IMR-90 (cell line): ENCODE results near the gene RWDD1. TPM values are rescaled to one million over a fixed set of nuclear protein-coding genes. Genes with fewer than 3 reads are reported as not detected.

Experiments
- ATAC-seq: fragments of 200-7000 bp; cut with Tn5 transposase; 2 replicates; pipeline ENCODE4 v1.9.1; 2020; ENCODE audit warnings: low read depth, mild to moderate bottlenecking, moderate library complexity
- BruUV-seq: library from RNA; stranded (reverse); fragments of 400-500 nt; replicated peaks from 2 replicates; lab custom pipeline; 2021; lab: Mats Ljungman, UMichigan
- CTCF ChIA-PET: fragments of 300-600 bp; formaldehyde crosslinking; extraction: SDS; loops from one replicate; lab custom pipeline; 2021; ENCODE audit warnings: antibody characterized with exemption; lab: Yijun Ruan, JAX
- POLR2A ChIA-PET: fragments of 300-600 bp; sonication (Branson Sonifier 250); formaldehyde crosslinking; loops from one replicate; lab custom pipeline; 2022; ENCODE audit warnings: antibody characterized with exemption; ENCODE audit not compliant: unreplicated experiment; lab: Charles Lee
- DNase-seq: peaks from one replicate; pipeline ENCODE4 v3.0.0; 2013
- H2AFZ ChIP-seq: replicated peaks from 2 replicates; pipeline ENCODE3; 2013; ENCODE audit warnings: low read length, mild to moderate bottlenecking; ENCODE audit not compliant: poor library complexity
- H2AK5ac ChIP-seq: 2 replicates; pipeline ENCODE4 v1.6.1; 2013; ENCODE audit warnings: low read depth, low read length, inconsistent platforms
- H2AK9ac ChIP-seq: replicated peaks from 2 replicates; pipeline ENCODE3; 2013; ENCODE audit warnings: mild to moderate bottlenecking, low read depth, low read length, moderate library complexity; ENCODE audit not compliant: poor library complexity
- H2BK120ac ChIP-seq: 2 replicates; pipeline ENCODE4 v1.6.1; 2013; ENCODE audit warnings: low read depth, low read length, inconsistent platforms
- H2BK15ac ChIP-seq: 3 replicates; pipeline ENCODE4 v1.6.1; 2013; ENCODE audit warnings: low read depth, low read length, inconsistent platforms
- H2BK20ac ChIP-seq: 2 replicates; pipeline ENCODE4 v1.6.1; 2013; ENCODE audit warnings: low read depth, mild to moderate bottlenecking, inconsistent platforms, low read length, moderate library complexity
- H2BK5ac ChIP-seq: 2 replicates; pipeline ENCODE4 v1.6.1; 2013; ENCODE audit warnings: mild to moderate bottlenecking, low read depth, low read length, inconsistent platforms; ENCODE audit not compliant: poor library complexity, severe bottlenecking
- H3K14ac ChIP-seq: replicated peaks from 2 replicates; pipeline ENCODE4 v1.6.1; 2013; ENCODE audit warnings: low read depth, low read length, inconsistent platforms
- H3K18ac ChIP-seq: 2 replicates; pipeline ENCODE4 v1.6.1; 2013; ENCODE audit warnings: low read depth, low read length, control low read depth
- H3K23ac ChIP-seq: 2 replicates; pipeline ENCODE4 v1.6.1; 2013; ENCODE audit warnings: low read depth, low read length, inconsistent platforms
- H3K27ac ChIP-seq: 2 replicates; pipeline ENCODE4 v1.5.1; 2013; ENCODE audit warnings: mild to moderate bottlenecking, control low read depth, low read length; ENCODE audit not compliant: insufficient read depth
- H3K27me3 ChIP-seq: 2 replicates; pipeline ENCODE4 v1.6.1; 2013; ENCODE audit warnings: low read length; ENCODE audit not compliant: control insufficient read depth, insufficient read depth
- H3K36me3 ChIP-seq: 2 replicates; pipeline ENCODE4 v1.6.1; 2013; ENCODE audit warnings: low read length, mixed read lengths; ENCODE audit not compliant: control insufficient read depth, insufficient read depth
- H3K4ac ChIP-seq: 2 replicates; pipeline ENCODE4 v1.6.1; 2013; ENCODE audit warnings: low read depth, low read length, inconsistent platforms
- H3K4me1 ChIP-seq: 2 replicates; pipeline ENCODE4 v1.6.1; 2013; ENCODE audit warnings: low read length, mixed read lengths; ENCODE audit not compliant: control insufficient read depth, insufficient read depth
- H3K4me2 ChIP-seq: 2 replicates; pipeline ENCODE4 v1.6.1; 2013; ENCODE audit warnings: low read depth, mild to moderate bottlenecking, control low read depth, low read length, moderate library complexity
- H3K4me3 ChIP-seq: 2 replicates; pipeline ENCODE4 v1.5.1; 2013; ENCODE audit warnings: low read depth, mild to moderate bottlenecking, control low read depth, low read length, moderate library complexity; ENCODE audit not compliant: insufficient read depth
- H3K56ac ChIP-seq: 2 replicates; pipeline ENCODE4 v1.6.1; 2013; ENCODE audit warnings: low read length, inconsistent platforms; ENCODE audit not compliant: insufficient read depth; ENCODE audit errors: extremely low read depth
- H3K79me1 ChIP-seq, 2 experiments: 2 replicates each; pipeline ENCODE4 v1.6.1; 2013; ENCODE audit warnings: low read length in 2 of 2, inconsistent platforms in 1 of 2, low read depth in 1 of 2
- H3K9ac ChIP-seq: 2 replicates; pipeline ENCODE4 v1.6.1; 2013; ENCODE audit warnings: low read depth, low read length, control low read depth
- H3K9me1 ChIP-seq: 2 replicates; pipeline ENCODE4 v1.6.1; 2013; ENCODE audit warnings: low read length, inconsistent platforms; ENCODE audit not compliant: insufficient read depth
- H3K9me3 ChIP-seq: 2 replicates; pipeline ENCODE4 v1.6.1; 2013; ENCODE audit warnings: low read length; ENCODE audit not compliant: control insufficient read depth, insufficient read depth
- H4K20me1 ChIP-seq: 2 replicates; pipeline ENCODE4 v1.6.1; 2013; ENCODE audit warnings: low read length, inconsistent platforms; ENCODE audit not compliant: insufficient read depth
- H4K5ac ChIP-seq: 2 replicates; pipeline ENCODE4 v1.6.1; 2013; ENCODE audit warnings: mild to moderate bottlenecking, low read depth, low read length, control low read depth
- H4K8ac ChIP-seq, 2 experiments: 2 replicates each; pipeline ENCODE4 v1.6.1; 2013; ENCODE audit warnings: low read depth in 2 of 2, low read length in 2 of 2, control low read depth in 1 of 2, inconsistent platforms in 1 of 2
- H4K91ac ChIP-seq: 2 replicates; pipeline ENCODE4 v1.6.1; 2013; ENCODE audit warnings: low read depth, low read length, inconsistent platforms; ENCODE audit not compliant: insufficient read depth
- BHLHE40 ChIP-seq: fragments of 150-350 bp; IDR thresholded peaks from 2 replicates; pipeline ENCODE4 v1.6.1; 2016; ENCODE audit warnings: mild to moderate bottlenecking, low read depth, low read length
- CHD1 ChIP-seq: IDR thresholded peaks from 2 replicates; pipeline ENCODE4 v1.6.1; 2012; ENCODE audit warnings: low read depth, low read length, improper control_type of control experiment
- CTCF ChIP-seq: conservative IDR thresholded peaks from 2 replicates; pipeline ENCODE4 v1.5.1; 2012; ENCODE audit warnings: mild to moderate bottlenecking, low read depth, low read length, improper control_type of control experiment
- ELK1 ChIP-seq: fragments of 150-350 bp; IDR thresholded peaks from 2 replicates; pipeline ENCODE4 v1.6.1; 2016; ENCODE audit warnings: low read depth, mild to moderate bottlenecking, low read length, moderate library complexity, borderline replicate concordance
- MAFK ChIP-seq: IDR thresholded peaks from 2 replicates; pipeline ENCODE4 v1.6.1; 2012; ENCODE audit warnings: low read depth, low read length, improper control_type of control experiment
- POLR2A ChIP-seq: IDR thresholded peaks from 2 replicates; pipeline ENCODE4 v1.6.1; 2012; ENCODE audit warnings: mild to moderate bottlenecking, low read depth, low read length
- RAD21 ChIP-seq: IDR thresholded peaks from 2 replicates; pipeline ENCODE4 v1.6.1; 2012; ENCODE audit warnings: low read length, improper control_type of control experiment
- RCOR1 ChIP-seq: IDR thresholded peaks from 2 replicates; pipeline ENCODE4 v1.6.1; 2012; ENCODE audit warnings: mild to moderate bottlenecking, low read length, improper control_type of control experiment; ENCODE audit not compliant: insufficient replicate concordance
- SMC3 ChIP-seq: fragments of 150-350 bp; IDR thresholded peaks from 2 replicates; pipeline ENCODE4 v1.6.1; 2016; ENCODE audit warnings: low read depth, mild to moderate bottlenecking, antibody characterized with exemption, low read length, moderate library complexity
- USF2 ChIP-seq: fragments of 150-350 bp; IDR thresholded peaks from 2 replicates; pipeline ENCODE4 v1.6.1; 2017; ENCODE audit warnings: mild to moderate bottlenecking, antibody characterized with exemption, low read length, low read depth
- dilution Hi-C: fragments of 300-500 bp; cut with HindIII; formaldehyde crosslinking; loops from one replicate; pipeline ENCODE4 v1.14.3; 2018; ENCODE audit warnings: low sequenced_read_pairs; ENCODE audit not compliant: unreplicated experiment
- in situ Hi-C: fragments of 300-500 bp; cut with MboI; formaldehyde crosslinking; loops from 3 replicates; pipeline ENCODE4 v1.14.3; 2019; ENCODE audit warnings: low sequenced_read_pairs, inconsistent platforms, mixed read lengths
- intact Hi-C: fragments of 100-400 bp; cut with micrococcal nuclease; formaldehyde crosslinking; loops from 2 replicates; pipeline ENCODE4 v1.10.0; 2022
- polyA plus RNA-seq, 3 experiments: library from polyadenylated mRNA; depleted of rRNA; stranded (reverse); fragments of >200 nt; gene quantifications; 2 replicates each; pipeline ENCODE4 v1.2.3, GENCODE V29; 2012; ENCODE audit warnings: low replicate concordance in 1 of 3
- total RNA-seq: library from RNA; depleted of rRNA; stranded (reverse); fragments of >200 nt; gene quantifications from 2 replicates; pipeline ENCODE4 v1.2.3, GENCODE V29; 2012

RWDD1 gene
- total and polyA plus RNA-seq, 2 of the 4 experiments (the other 2 are of a cell fraction): 23.6 to 92.8 TPM

GRCh38 chr6:116586276-116586675, 15.0 kb downstream of the RWDD1 start:
- Histone ChIP-seq H2BK120ac (no peak overlapping the region), H4K5ac (no peak overlapping the region), H2AK5ac (no peak overlapping the region), H3K36me3 (peaks cover 15% of the 10 kb centered on the region), H3K9me3 (no peaks in the 10 kb centered on the region), H3K27ac (no peak overlapping the region), H2BK20ac (no peak overlapping the region), H3K4ac (no peak overlapping the region), H3K4me3 (no peak overlapping the region), H3K14ac (no peak overlapping the region), H3K9me1 (no peaks in the 10 kb centered on the region), H3K27me3 (no peaks in the 10 kb centered on the region), H3K23ac (no peak overlapping the region), H2AFZ (no peak overlapping the region), H3K18ac (no peak overlapping the region), H4K91ac (no peak overlapping the region), H3K4me1 (no peaks in the 10 kb centered on the region), H3K79me1 (peaks cover 9 to 15% of the 10 kb centered on the region in 2 experiments; a peak in 3 of 4 replicates), H3K56ac (no peak overlapping the region), H4K20me1 (no peaks in the 10 kb centered on the region), H3K4me2 (no peak overlapping the region), H4K8ac (no peak overlapping the region), H3K9ac (no peak overlapping the region), H2AK9ac (no peak overlapping the region), H2BK5ac (no peak overlapping the region), H2BK15ac (no peak overlapping the region)
- BruUV-seq: no TSS peak
- ChIA-PET POLR2A (no interaction called here), CTCF (no interaction called here)
- DNase-seq (no peak), ATAC-seq (no peak)
- TF ChIP-seq BHLHE40 (no peak), CTCF (no peak), MAFK (no peak), RAD21 (no peak), SMC3 (no peak), RCOR1 (no peak), USF2 (no peak), CHD1 (no peak), ELK1 (no peak), POLR2A (no peak)
- intact Hi-C loops: loop anchor here (5.0 kb wide), 1 partner anchor 66 kb away; no protein-coding TSS in a partner anchor
- dilution Hi-C loops: no loop called here
- in situ Hi-C loops: no loop called here
